CD4-positive, alpha-beta T cell treated with Interleukin-6 at 100 ng/mL for 8 hours (primary cell): ENCODE data around the gene LMNB1.
A peak's percentile ranks its signal among the peaks of the same experiment; 100 is the strongest.

Experiments
- DNase-seq: peaks from one replicate; pipeline ENCODE4 v3.0.0-alpha.2; 2020; ENCODE audit warnings: mixed read lengths, low spot score

Gene LMNB1

DNA sequence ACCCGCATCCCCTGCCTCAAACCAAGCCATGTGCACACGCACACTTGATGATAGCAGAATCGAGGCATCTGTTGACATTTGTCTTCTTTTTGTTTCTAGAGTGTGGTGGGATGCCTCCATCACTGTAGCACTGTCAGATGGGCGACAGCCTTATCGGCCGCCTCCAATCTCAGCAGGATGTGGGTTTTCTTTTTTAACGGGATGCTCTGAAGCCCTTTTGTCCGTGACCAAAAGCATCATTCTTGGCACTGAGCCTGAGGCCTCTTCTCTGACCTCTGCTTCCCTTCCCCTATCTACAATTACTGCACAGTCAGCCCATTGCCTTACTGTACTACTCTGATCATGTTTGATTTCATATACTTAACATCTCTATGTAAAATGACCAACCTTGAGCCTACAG is 78.3 kb downstream of the LMNB1 start:
- DNase-seq, result peak; percentile 21

DNA sequence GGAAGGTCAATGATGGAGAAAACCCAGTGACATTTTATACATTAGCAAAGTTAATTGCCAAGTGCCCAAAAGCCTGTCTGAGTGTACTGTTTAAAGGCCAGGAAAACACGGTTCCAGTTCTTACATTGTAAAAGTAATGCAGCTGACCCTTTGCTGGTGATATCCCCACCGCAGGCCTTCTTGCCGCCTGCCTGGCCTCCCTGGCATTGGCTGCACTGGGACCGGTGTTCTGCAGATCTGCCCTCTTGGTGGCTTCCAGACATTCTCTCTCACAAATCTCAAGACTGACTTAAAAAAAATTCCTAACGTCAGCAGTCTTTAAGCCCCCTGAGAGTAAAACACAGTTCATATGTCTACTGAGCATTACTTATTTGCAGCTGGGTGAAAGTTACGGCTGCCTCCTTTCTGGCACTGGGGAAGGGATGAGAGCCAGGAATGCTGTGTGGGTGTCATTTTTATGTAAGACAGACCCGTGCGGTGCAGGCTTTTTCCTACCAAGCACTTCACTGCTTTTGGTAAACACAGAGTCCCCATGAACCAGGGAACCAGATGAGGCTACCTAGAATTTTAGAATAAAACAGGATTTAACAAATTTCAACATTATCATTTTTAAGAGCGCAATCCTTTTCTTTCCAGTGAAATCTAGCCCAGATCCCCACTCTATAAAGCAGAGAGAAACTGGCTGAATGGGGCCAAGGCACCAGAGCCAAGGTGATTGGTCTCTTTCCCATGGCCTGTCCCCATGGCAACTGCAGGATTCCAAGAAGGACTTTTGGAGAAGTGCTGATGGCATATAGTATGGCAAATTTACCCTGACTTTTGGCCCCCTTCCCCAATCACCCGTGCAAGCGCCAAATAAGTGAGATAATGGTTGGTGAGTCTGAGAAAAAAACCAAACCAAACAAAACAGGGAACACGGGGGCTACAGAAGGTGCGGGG is 80.8 kb downstream of the LMNB1 start:
- no peak for DNase-seq

DNA sequence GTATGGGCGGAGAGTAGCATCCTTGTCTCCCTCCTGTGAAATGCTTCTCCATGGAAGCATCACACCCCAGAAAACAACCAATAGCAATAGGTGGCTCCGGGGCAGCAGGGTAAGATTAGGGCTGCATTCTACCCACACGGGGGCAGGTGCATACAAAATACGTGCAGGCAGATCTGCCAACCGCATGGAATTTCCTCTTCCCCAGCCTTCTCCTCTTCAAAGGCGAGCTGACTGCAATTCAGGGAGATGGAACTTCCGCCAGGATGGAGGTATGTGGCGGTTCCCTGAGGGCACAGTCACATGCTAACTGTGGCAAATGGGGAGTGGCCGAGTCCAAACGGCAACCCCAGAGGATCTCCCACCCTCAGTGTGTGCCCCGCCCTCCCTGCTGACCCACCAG is 81.5 kb downstream of the LMNB1 start:
- DNase-seq, result no peak

DNA sequence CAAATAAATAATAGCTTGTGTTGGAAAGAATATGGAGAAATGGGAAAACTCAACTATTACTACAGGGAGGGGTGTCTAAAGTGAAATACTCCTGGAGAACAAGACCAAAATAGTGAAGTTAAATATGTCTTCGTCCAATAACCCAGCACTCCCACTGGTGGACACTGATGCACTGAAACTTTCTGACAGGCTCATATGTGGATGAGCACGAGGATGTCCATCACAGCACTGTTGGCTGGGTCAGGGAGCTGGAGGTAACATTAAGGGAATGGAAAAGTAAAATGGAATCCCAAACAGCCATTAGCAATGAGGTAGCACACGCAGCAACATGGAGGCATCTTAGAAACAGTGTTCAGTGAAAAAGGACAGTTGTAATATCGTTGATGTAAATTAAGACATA is 86.5 kb downstream of the LMNB1 start:
- DNase-seq, result no peak

DNA sequence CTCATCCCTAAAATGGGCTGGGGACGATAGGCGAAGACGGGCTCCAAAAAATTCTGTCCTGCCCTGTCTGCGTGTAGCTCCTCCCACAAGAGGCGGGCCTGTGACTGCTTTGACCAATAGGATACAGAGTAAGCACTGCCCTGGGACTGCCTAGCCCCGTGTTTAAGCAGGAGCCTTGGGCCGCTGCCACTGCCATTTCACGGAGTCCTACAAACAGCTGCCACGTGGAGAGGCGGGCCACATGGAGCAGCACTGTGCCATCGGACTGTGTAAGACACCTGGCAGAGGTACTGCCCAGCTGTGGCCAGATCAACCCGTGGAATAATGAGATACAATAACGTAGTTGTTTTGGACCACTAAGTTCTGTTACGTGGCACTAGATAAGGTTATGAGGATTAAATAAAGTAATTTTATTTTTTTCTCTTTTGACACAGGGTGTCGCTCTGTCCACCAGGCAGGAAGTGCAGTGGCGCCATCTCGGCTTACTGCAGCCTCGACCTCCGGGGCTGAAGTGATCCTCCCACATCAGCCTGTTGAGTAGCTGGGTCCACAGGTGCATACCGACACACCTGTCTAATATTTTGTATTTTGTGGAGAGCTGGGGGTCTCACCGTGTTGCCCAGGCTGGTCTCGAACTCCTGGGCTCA is 87.2 kb downstream of the LMNB1 start:
- no peak for DNase-seq

DNA sequence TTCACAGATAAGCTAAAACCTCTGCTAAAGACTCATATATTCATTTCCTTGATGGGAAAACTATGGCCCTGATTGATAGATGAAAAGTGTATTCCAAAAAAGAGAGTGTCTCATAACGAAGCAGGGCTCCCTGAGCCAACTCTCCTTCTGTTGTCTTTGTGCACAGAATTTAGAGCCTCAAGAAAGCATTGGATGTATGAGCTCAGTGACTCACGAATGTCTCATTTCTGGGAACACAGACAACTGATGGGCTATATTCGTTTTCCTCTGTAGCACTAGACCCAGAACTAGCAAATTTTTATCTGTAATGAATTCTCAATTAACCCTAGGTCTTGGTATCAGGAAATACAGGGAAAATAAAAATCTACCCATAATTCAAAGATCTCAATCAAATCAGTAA is 88.4 kb downstream of the LMNB1 start:
- no peak for DNase-seq

DNA sequence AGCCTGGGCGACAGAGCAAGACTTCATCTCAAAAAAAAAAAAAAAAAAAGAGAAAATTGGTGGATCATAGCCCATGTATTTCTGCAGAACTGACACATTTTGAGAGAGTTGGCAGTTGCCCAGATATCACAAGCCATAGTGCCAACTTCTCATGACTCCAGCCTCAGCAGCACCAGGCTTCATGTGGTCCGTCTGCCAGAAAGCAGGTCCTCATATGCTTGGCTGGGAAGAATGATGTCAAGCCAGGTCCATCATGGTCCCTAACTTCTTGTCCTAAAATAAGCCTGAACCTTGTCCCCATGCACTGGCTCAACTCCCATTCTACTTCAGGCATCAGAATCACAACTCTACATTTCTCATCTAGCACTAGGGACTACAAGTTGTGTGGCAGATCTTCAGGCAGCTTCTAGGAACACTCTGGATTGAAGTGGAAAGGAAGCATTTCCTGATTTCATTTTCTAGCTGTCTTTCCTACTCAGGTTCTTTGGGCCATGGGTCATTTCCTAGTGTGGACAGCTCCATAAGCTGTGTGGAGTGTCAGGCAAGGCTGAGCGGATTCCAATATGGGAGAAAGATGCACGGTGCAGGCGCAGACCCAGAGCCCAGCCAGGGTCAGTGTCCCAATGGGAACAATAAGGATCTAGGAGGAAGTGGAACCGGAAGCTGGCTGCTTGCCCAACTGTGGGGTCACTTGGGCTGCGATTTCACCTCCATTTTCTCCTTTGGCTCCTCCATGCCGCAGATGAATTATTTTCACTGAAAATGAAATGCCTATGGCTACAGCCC is 90.1 kb downstream of the LMNB1 start:
- DNase-seq, result no peak

DNA sequence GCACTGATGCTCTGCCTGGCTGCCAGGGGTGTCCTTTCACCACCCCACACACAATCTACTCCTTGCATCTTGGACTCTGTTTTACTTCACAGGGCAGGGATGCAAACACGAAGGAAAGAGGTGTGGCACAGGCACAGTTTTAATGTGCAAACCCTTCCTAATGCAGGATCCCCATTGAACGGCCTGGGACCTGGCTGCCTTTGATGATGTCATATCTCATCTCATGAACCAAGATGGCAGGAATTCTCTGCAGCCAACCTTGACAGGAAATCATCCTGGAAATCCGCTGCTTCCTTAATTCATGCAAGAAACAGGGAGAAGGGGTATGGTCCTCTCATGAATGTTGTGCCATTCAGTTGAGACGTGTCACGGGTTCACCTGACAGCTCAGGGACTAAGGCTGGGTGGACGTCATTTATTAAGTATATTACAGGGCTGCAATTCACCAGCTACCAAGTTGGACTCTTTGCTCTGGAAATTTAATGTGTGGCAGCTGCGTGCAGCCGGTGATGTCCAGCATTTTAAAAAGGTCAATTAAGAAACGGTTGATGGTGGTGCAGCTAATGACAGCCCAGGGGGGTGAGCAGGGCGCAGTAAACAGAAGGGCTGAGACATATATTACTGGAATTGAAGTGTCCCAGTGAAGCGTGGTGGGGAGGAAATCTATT is 91.5 kb downstream of the LMNB1 start:
- no peak for DNase-seq

DNA sequence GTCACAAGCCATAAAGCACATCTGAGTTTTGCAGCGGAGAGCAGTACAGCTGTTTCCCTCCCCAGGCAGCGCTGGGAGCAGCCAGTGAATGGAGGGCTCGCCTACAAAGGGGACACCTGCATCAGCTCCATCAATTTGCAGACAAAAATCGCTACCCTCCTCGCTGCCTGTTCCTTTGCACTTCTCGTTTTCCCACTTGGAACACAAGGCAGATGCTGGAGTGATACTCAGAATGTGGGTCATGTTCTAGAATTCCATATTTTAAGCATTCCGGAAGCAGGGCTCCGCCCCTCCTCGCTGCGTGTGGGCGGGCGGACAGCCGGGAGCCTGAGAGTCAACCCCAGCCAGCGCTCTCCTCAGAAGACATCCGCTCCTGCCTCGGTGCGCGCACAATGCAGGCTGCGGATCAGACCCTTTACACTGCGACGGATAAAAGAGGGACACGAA is 92.1 kb downstream of the LMNB1 start:
- peak; percentile 31 for DNase-seq

DNA sequence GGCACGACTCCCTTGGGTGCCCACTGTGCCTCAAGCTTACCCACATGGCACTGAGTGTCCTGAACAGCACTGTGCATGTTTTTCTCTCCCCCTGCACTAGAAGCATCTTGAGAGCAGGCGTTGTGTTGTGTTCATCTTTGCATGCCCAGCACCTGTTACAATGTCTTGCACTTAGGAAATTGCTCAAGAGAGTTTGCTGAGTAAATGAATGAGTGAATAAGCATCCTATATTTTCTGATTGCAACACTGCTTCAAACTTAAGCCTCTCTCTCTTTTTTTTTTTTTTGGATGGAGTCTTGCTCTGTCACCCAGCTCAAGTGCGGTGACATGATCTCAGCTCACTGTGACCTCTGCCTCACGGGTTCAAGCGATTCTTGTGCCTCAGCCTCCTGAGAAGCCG is 94.5 kb downstream of the LMNB1 start:
- DNase-seq, result no peak

DNA sequence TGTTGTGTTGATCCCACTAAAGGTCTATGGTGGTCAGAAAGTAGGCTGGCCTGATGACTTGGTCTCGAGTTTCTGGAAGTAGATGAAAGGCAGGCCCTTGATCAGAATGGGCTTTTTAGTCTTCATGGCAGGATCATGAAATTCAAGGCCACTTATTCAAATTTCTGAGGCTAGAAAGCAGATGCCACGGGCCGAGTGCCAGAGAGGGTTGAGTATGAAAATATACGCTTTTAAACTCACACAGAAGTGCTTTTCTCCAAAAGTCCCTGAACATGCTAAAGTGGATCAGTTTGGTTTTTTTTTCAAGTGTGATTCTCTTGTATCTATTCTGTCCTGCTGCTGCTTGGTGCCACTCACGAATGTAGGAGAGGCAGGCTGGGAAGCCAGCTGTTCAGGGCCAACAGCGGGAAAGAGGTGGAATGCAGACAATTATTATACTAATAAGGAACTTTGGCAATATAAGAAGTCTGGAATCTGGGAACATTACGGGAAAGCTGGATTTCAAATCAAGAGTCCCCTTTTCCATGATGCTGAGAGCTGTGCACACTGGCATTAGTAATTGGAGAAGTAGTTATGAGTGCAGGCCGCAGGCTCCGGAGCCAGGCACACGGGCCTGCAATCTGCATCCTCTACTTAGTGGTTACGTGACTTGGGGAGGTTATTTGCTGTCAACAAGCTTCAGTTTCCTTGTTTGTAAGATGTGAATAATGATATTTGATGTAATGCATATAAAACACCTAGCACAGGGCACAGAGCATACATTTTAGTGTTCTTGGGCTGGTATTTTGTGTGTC is 95.8 kb downstream of the LMNB1 start:
- no peak for DNase-seq

DNA sequence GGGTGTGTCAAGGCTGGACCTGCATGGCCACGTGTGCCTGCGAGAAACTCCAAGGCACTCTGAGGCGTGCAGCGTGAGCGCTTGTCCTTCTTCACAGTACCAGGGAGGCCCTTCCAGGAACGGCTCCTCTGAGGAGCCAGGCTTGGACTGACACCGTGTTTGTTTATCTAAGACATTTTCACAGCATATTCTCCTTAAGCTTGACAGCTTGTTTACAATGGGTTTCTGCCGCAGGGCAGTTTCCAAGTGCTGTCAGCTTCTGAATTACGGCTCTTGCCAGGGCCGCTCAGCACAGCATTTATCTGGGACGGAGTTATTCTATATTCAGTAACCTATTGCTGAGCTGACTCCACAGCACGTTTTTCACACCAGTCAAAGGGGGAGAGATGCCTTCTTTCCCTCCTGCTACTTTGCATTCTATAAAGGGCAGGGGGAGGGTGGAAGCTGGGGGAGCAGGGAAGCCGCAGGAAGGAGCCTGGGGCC is 98.4 kb downstream of the LMNB1 start:
- DNase-seq, result no peak

DNA sequence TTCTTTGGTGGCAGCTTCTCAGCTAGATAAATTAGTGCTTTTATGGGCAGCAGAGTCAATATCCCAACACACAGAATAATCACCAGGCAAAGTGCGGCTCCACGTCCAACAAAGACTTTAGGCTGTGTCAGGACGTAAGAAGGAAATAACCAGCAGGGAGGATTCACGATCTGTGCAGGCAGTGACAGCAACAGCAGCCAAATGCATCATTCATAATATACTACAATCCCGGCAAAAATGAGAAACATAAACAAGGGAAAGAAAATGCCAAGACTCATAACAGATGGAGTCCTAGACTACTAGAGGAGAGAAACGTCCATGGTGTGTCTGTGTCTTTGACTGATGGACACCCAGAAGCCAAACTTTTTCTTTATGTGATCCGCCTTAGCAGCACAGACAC is 100.7 kb downstream of the LMNB1 start:
- DNase-seq, result no peak

DNA sequence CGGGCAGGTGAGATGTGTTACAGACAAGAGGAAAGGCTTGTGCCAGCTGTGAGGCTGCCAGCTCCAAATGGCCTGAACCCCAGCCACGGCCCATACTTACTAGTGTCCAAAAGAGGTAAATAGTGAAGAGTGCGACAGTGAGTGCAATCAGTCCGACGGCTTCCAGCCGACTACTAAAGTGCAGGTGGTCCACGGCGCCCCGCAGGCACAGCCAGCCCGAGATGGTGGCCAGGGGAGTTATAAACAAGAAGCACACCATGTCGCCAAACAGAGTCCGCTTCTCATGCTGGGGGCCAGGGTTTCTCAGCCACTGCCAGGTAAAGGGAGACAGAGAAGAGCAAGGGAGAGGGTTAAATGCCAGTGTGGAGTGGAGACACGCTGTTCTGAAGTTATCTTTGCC is 101.1 kb downstream of the LMNB1 start:
- no peak for DNase-seq

DNA sequence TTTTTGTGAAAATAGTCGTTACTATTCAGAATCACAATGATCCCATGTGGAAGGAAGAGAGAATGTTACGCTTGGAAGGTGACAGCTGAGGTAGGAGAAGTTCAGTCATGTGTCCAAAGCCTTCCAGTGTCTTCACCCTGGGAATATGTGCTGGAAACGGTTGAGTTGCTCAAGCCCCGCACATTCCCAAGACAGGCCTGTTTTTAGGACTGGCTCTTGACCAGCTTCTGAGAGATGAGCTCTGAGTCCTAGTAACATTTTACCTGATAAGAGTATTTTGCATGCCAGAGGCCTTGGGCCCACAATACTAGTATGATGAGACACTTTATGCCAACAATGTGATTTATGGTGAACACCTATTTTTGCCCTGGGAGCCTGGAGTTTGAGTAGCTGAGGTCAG is 101.7 kb downstream of the LMNB1 start:
- DNase-seq, result no peak

DNA sequence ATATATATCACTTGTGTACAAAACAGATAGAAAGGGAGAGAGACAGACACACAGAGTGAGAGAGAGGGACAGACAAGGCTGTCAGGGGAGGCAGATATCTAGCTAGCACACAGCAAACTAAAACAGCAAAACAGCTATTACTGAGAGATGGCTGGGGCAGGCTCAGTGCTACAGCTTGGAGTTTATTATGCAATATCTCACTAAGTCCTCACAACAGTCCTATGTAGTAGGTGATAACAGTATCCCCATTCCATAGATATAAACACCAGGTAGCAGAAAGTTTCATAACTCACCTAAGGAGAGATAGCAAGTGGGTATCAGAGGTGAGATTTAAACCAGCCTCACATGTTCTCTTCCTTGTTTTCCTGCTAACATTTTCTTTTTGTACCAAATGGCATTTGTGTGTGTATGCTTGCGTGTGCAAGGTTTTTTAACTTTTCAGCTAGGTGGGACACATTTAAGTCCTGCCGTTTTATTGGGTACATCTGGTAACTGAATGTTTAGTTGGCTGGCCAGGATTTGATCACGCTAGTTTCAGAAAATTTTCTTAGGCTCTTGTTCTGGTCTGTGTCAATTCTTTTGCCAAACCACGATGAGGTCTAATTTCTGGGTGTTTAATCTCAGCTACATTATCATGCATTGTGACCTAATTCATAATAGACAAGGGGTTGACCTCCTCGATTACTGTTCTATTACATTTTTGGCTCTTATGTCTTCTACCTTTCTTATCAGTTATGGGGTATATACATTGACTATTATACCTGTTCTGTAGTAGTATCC is 105.1 kb downstream of the LMNB1 start:
- no peak for DNase-seq

DNA sequence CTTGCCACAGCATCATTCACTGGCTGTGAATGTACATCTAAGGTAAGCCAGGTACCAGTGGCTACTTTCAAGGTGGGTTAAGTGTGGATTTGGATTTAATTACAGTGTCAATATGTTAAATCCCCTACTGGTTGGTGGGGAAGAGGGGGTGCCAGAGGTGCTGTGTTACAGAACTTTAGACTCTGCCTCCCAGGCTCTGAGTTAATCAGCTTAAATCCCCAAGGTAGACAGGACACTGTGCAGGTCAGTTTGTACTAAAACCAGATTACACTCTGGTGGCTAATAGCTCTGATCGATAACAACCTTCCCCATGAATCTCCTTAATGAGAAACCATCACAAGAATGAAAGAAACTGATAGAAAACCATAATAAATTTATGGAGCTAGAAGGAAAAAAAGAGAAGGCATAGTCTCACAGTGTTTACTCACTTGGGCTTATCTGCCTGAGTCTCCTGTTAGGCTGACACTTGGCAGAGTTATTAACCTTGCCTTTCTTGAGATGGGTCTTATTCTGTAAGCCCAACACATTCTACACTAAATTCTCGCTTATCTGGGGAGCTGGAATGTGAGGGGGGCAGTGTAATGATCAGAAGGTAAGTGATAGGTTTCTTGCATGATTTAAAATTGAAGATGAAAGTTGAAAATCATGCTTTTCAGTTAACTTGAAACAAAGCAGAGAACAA is 106.8 kb downstream of the LMNB1 start:
- DNase-seq, result no peak

DNA sequence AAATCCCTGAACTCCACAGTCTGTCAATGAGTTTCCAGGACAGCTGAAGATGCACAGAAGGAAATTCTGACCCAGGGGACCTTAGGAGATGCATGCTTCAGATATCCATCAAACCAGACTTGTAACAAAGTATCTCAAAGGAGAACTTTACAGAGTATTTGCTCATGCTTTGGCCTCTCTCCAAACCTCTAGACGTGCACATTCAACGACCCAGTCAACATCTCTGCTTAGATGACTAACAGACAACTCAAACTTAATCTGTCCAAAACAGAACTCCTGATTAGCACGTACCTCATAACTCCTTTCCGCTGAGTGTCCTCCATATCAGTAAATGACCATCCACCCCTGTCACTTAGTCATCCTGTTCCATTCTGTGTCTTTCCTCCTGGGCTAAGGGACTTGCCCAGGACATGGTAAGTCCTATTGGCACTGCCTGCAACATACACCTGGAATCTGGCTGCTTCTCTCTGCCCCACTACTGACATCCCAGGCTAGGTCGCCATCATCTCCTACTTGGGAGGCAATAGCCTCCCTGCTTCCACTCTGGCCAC is 107.4 kb downstream of the LMNB1 start:
- DNase-seq, result no peak
